Mammary epithelial cell (primary cell): ENCODE measurements around the gene ATMIN.

Experiments
- EZH2 ChIP-seq: IDR thresholded peaks from 2 replicates; pipeline ENCODE4 v1.6.1; 2012; ENCODE audit warnings: low read length, inconsistent platforms, borderline replicate concordance
- TF ChIP-seq, protein P1 (sequence below), 2 donors: IDR thresholded peaks in 1 of 2; conservative IDR thresholded peaks in 1 of 2; 2 replicates each; pipeline ENCODE4 v1.5.1; 2011 to 2012; ENCODE audit warnings: inconsistent platforms in 2 of 2, low read length in 2 of 2, mild to moderate bottlenecking in 2 of 2, control low read depth in 1 of 2, low read depth in 1 of 2; ENCODE audit not compliant: insufficient read depth in 1 of 2; ENCODE audit errors: extremely low read depth in 1 of 2

- TF ChIP-seq, protein P1, sequence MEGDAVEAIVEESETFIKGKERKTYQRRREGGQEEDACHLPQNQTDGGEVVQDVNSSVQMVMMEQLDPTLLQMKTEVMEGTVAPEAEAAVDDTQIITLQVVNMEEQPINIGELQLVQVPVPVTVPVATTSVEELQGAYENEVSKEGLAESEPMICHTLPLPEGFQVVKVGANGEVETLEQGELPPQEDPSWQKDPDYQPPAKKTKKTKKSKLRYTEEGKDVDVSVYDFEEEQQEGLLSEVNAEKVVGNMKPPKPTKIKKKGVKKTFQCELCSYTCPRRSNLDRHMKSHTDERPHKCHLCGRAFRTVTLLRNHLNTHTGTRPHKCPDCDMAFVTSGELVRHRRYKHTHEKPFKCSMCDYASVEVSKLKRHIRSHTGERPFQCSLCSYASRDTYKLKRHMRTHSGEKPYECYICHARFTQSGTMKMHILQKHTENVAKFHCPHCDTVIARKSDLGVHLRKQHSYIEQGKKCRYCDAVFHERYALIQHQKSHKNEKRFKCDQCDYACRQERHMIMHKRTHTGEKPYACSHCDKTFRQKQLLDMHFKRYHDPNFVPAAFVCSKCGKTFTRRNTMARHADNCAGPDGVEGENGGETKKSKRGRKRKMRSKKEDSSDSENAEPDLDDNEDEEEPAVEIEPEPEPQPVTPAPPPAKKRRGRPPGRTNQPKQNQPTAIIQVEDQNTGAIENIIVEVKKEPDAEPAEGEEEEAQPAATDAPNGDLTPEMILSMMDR (conservative IDR thresholded peaks at IDR 0.05 in 1 of 2, IDR thresholded peaks at IDR 0.05 in 1 of 2; ENCODE audit: extremely low read depth in 1 of 2, insufficient read depth in 1 of 2, low read depth in 1 of 2, low read length in 2 of 2), result no peak
- TF ChIP-seq EZH2, result no peak
These were observed 9.2 kb upstream of the ATMIN start for GRCh38 chr16:81026429-81026828.
